Measurements from ENCODE around the gene CHPF.

CHPF gene

GRCh38 chr2:219508971-219509779 is 34.4 kb downstream of the CHPF start:
- no peak for TF ChIP-seq CTCF (IDR thresholded peaks at IDR 0.05; ENCODE audit: low read depth, low read length)
- DNase-seq (ENCODE audit: extremely low read depth, low read depth), result no peak

- TF ChIP-seq CTCF (IDR thresholded peaks at IDR 0.05; ENCODE audit: low read depth, low read length), result no peak
- DNase-seq (ENCODE audit: extremely low read depth, low read depth), result no peak
Measured at GRCh38 chr2:219508444-219508734, 35.2 kb downstream of the CHPF start.

- TF ChIP-seq CTCF (IDR thresholded peaks at IDR 0.05; ENCODE audit: low read depth, low read length), result no peak
- no peak for DNase-seq (ENCODE audit: extremely low read depth, low read depth)
Measured at GRCh38 chr2:219507581-219508443, 35.8 kb downstream of the CHPF start.

GRCh38 chr2:219506802-219507526 is 36.6 kb downstream of the CHPF start:
- no peak for TF ChIP-seq CTCF (IDR thresholded peaks at IDR 0.05; ENCODE audit: low read depth, low read length)
- DNase-seq (ENCODE audit: extremely low read depth, low read depth), result no peak

GRCh38 chr2:219506153-219506801 is 37.3 kb downstream of the CHPF start:
- no peak for TF ChIP-seq CTCF (IDR thresholded peaks at IDR 0.05; ENCODE audit: low read depth, low read length)
- no peak for DNase-seq (ENCODE audit: extremely low read depth, low read depth)

GRCh38 chr2:219505585-219505984 is 38.0 kb downstream of the CHPF start:
- no peak for TF ChIP-seq CTCF (IDR thresholded peaks at IDR 0.05; ENCODE audit: low read depth, low read length)
- DNase-seq (ENCODE audit: extremely low read depth, low read depth), result no peak
